Kidney (tissue), 14 donors: Measurements from ENCODE around the gene M6PR. TPM values are rescaled to one million over a fixed set of nuclear protein-coding genes. Genes with fewer than 3 reads are reported as not detected.

Experiments used
- DNase-seq, 5 donors: peaks; one replicate each; pipeline ENCODE4 v3.0.0-alpha.2; 2013 to 2020
- FAIRE-seq: peaks from 2 replicates; lab custom pipeline; 2012; peaks lifted over from hg19 to GRCh38; lab: Jason Lieb, UNC
- H3K27ac ChIP-seq, 2 donors: one replicate each; pipeline ENCODE4 v1.7.0; 2013; ENCODE audit warnings: low read depth in 2 of 2, low read length in 2 of 2, inconsistent platforms in 1 of 2
- H3K27me3 ChIP-seq: one replicate; pipeline ENCODE4 v1.7.1; 2013; ENCODE audit warnings: low read length, inconsistent platforms; ENCODE audit not compliant: control insufficient read depth, insufficient read depth
- H3K36me3 ChIP-seq, 3 donors: one replicate each; pipeline versions ENCODE4 v1.7.0 to v1.7.1; 2013; ENCODE audit warnings: low read length in 3 of 3, control low read depth in 1 of 3, inconsistent platforms in 1 of 3; ENCODE audit not compliant: insufficient read depth in 3 of 3, control insufficient read depth in 2 of 3
- H3K4me1 ChIP-seq, 3 donors: one replicate each; pipeline versions ENCODE4 v1.7.0 to v1.7.1; 2013; ENCODE audit warnings: low read length in 3 of 3, inconsistent platforms in 1 of 3, low read depth in 1 of 3; ENCODE audit not compliant: control insufficient read depth in 2 of 3, insufficient read depth in 2 of 3
- H3K4me3 ChIP-seq, 3 donors: one replicate each; pipeline versions ENCODE4 v1.7.0 to v1.8.1; 2013; ENCODE audit warnings: low read length in 3 of 3, control low read depth in 1 of 3, inconsistent platforms in 1 of 3
- H3K9ac ChIP-seq, 3 donors: one replicate each; pipeline versions ENCODE4 v1.7.0 to v1.7.1; 2013; ENCODE audit warnings: low read length in 3 of 3, control low read depth in 1 of 3, inconsistent platforms in 1 of 3
- H3K9me3 ChIP-seq, 3 donors: one replicate each; pipeline versions ENCODE4 v1.7.0 to v1.7.1; 2013; ENCODE audit warnings: low read length in 3 of 3, control low read depth in 1 of 3, inconsistent platforms in 1 of 3; ENCODE audit not compliant: control insufficient read depth in 2 of 3, insufficient read depth in 1 of 3
- CTCF ChIP-seq: IDR thresholded peaks from 3 replicates; pipeline ENCODE4 v1.5.1; 2012; ENCODE audit warnings: mild to moderate bottlenecking, moderate library complexity, borderline replicate concordance; ENCODE audit not compliant: insufficient read depth; ENCODE audit errors: extremely low read depth
- intact Hi-C: fragments of 100-400 bp; cut with DNase I; formaldehyde crosslinking; loops from one replicate; pipeline ENCODE4 v1.11.1; 2022
- polyA plus RNA-seq: library from polyadenylated mRNA; stranded (reverse); fragments of 350-450 nt; fragmentation: Illumina TruSeq; extraction: RNeasy Lipid Tissue Mini Kit (QIAGEN cat#74804); gene quantifications from one replicate; pipeline ENCODE4 v1.2.3, GENCODE V29; 2014; ENCODE audit warnings: low read depth, low replicate concordance; ENCODE audit not compliant: insufficient read depth
- total RNA-seq: library from RNA; stranded (reverse); fragmentation: NEBNext Ultra II Directional; extraction: Animal tissue kit (Norgen Biotek cat#: 25700); gene quantifications from one replicate; pipeline ENCODE4 v1.2.1, GENCODE V29; 2021
- donor health status: control.
- donor health status: control.
- donor health status: control.
- donor health status: control.
- donor health status: control.
- donor health status: DM: yes; HTN: yes; CAD: no.
- donor health status: Normal renal cell carcinoma (clear cell type).

M6PR gene
- total and polyA plus RNA-seq, 2 donors from 2014 or later: 84.7 to 165 TPM

GRCh38 chr12:8957561-8957960 lies 8.1 kb upstream of the M6PR start:
- no peaks in the 10 kb centered on the region for H3K36me3 ChIP-seq
- intact Hi-C loops: no loop called here
- no peaks in the 10 kb centered on the region for H3K27me3 ChIP-seq
- H3K4me3 ChIP-seq: no peak overlapping the region
- DNase-seq: no peak
- no peak for FAIRE-seq
- peaks cover 0 to 4% (median 0%) of the 10 kb centered on the region in 3 donors for H3K9me3 ChIP-seq
- H3K9ac ChIP-seq: no peak overlapping the region
- TF ChIP-seq CTCF: no peak
- no peak overlapping the region for H3K27ac ChIP-seq
- H3K4me1 ChIP-seq: no peaks in the 10 kb centered on the region

GRCh38 chr12:8956772-8957171 lies 7.3 kb upstream of the M6PR start:
- Histone ChIP-seq H3K9ac (no peak overlapping the region), H3K4me1 (no peaks in the 10 kb centered on the region), H3K9me3 (peaks cover 0 to 4% (median 0%) of the 10 kb centered on the region in 3 donors), H3K4me3 (no peak overlapping the region), H3K36me3 (no peaks in the 10 kb centered on the region), H3K27ac (no peak overlapping the region), H3K27me3 (no peaks in the 10 kb centered on the region)
- no peak for TF ChIP-seq CTCF
- intact Hi-C loops: no loop called here
- no peak for DNase-seq
- no peak for FAIRE-seq

- no peak for DNase-seq
- Histone ChIP-seq H3K9me3 (peaks cover 0 to 4% (median 0%) of the 10 kb centered on the region in 3 donors), H3K36me3 (no peaks in the 10 kb centered on the region), H3K9ac (no peak overlapping the region), H3K4me3 (no peak overlapping the region), H3K27ac (no peak overlapping the region), H3K27me3 (no peaks in the 10 kb centered on the region), H3K4me1 (no peaks in the 10 kb centered on the region)
- no peak for FAIRE-seq
- intact Hi-C loops: no loop called here
- TF ChIP-seq CTCF: no peak
These were observed 6.6 kb upstream of the M6PR start for GRCh38 chr12:8956073-8956472.
